Lower leg skin (tissue), 3 donors: ENCODE data around the gene TP53BP2.

ENCODE experiments used
- POLR2A ChIP-seq, 2 donors: fragments of 450-650 bp; IDR thresholded peaks; one replicate each; pipeline ENCODE4 v1.6.1; 2016 to 2017; ENCODE audit warnings: antibody characterized with exemption in 2 of 2, mild to moderate bottlenecking in 1 of 2, moderate library complexity in 1 of 2
- TF ChIP-seq, protein P1 (sequence below), 3 donors: fragments of 450-650 bp; IDR thresholded peaks; one replicate each; pipeline ENCODE4 v1.5.1; 2016; ENCODE audit warnings: antibody characterized with exemption in 3 of 3, mild to moderate bottlenecking in 3 of 3, moderate library complexity in 2 of 3

DNA sequence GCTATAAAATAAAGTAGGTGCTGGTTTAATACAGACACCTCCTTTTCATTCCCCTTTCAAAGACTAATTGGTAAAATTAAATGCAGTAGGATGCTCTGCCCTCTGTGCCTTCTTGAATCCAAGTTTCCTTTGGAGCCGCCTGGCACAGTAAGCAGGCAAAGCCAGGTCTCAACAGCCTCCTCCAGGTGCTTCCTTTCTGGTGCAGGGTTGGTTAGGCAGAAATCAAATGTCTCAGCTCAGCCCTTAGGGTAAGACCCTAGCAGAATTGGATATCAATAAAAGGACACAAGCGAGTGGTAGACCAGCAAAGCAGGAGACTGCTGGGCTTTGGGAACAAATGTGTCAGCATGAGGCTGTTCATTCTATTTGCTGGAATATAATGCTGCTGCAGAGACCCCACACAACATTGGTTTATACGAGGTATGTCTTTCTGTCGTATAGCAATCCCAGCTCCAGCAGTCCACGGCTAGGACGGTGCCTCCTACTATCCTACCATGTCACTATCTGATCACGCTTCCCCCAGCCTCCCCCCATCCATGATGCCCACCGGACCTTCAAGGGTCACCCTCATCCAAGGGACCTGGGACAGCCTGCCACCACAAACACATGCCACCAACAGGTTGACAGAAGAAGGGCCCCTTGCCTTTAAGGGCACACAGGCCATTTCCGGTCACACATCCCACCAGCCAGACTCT, 75.0 kb downstream of the TP53BP2 start:
- TF ChIP-seq, protein P1, sequence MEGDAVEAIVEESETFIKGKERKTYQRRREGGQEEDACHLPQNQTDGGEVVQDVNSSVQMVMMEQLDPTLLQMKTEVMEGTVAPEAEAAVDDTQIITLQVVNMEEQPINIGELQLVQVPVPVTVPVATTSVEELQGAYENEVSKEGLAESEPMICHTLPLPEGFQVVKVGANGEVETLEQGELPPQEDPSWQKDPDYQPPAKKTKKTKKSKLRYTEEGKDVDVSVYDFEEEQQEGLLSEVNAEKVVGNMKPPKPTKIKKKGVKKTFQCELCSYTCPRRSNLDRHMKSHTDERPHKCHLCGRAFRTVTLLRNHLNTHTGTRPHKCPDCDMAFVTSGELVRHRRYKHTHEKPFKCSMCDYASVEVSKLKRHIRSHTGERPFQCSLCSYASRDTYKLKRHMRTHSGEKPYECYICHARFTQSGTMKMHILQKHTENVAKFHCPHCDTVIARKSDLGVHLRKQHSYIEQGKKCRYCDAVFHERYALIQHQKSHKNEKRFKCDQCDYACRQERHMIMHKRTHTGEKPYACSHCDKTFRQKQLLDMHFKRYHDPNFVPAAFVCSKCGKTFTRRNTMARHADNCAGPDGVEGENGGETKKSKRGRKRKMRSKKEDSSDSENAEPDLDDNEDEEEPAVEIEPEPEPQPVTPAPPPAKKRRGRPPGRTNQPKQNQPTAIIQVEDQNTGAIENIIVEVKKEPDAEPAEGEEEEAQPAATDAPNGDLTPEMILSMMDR (IDR thresholded peaks at IDR 0.05) = no peak
- no peak for TF ChIP-seq POLR2A (IDR thresholded peaks at IDR 0.05)
